MM.1S (cell line): ENCODE data around the gene COL25A1.

Experiments
- DNase-seq: peaks from one replicate; pipeline ENCODE4 v3.0.0-alpha.2; 2015
- H2AFZ ChIP-seq: fragments of 300-600 bp; sonication (generic); 2 replicates; pipeline ENCODE4 v1.6.0; 2016; ENCODE audit warnings: antibody characterized with exemption, low read length
- H3F3A ChIP-seq: fragments of 300-600 bp; sonication (generic); 2 replicates; pipeline ENCODE4 v1.6.1; 2016; ENCODE audit warnings: mild to moderate bottlenecking, antibody characterized with exemption, low read length, moderate library complexity, mixed read lengths; ENCODE audit not compliant: insufficient read depth
- H3K27ac ChIP-seq: fragments of 300-600 bp; sonication (generic); 2 replicates; pipeline ENCODE4 v1.5.1; 2016; ENCODE audit warnings: mild to moderate bottlenecking, low read length
- H3K27me3 ChIP-seq: fragments of 300-600 bp; sonication (generic); replicated peaks from 2 replicates; pipeline ENCODE4 v1.6.0; 2016; ENCODE audit warnings: low read length; ENCODE audit not compliant: insufficient read depth
- H3K36me3 ChIP-seq: fragments of 300-600 bp; sonication (generic); replicated peaks from 2 replicates; pipeline ENCODE4 v1.6.1; 2016; ENCODE audit warnings: mild to moderate bottlenecking, low read length, mixed read lengths; ENCODE audit not compliant: insufficient read depth
- H3K4me1 ChIP-seq: fragments of 300-600 bp; sonication (generic); 2 replicates; pipeline ENCODE4 v1.6.1; 2016; ENCODE audit warnings: low read length, mixed read lengths
- H3K4me2 ChIP-seq: fragments of 300-600 bp; sonication (generic); 2 replicates; pipeline ENCODE4 v1.6.0; 2016; ENCODE audit warnings: low read depth, low read length
- H3K4me3 ChIP-seq: fragments of 300-600 bp; sonication (generic); 2 replicates; pipeline ENCODE4 v1.5.1; 2016; ENCODE audit warnings: low read length, mixed read lengths
- H3K79me2 ChIP-seq: fragments of 300-600 bp; sonication (generic); 2 replicates; pipeline ENCODE4 v1.6.1; 2016; ENCODE audit warnings: mixed run types, low read length, mixed read lengths
- H3K9ac ChIP-seq: fragments of 300-600 bp; sonication (generic); 2 replicates; pipeline ENCODE4 v1.6.1; 2016; ENCODE audit warnings: low read length, mixed read lengths
- H3K9me2 ChIP-seq: fragments of 300-600 bp; sonication (generic); replicated peaks from 2 replicates; pipeline ENCODE4 v1.6.1; 2016; ENCODE audit warnings: mild to moderate bottlenecking, low read length, mixed read lengths; ENCODE audit not compliant: insufficient read depth
- H3K9me3 ChIP-seq: fragments of 300-600 bp; sonication (generic); replicated peaks from 2 replicates; pipeline ENCODE4 v1.6.1; 2016; ENCODE audit warnings: mild to moderate bottlenecking, low read length, mixed read lengths; ENCODE audit not compliant: insufficient read depth
- H4K20me1 ChIP-seq: fragments of 300-600 bp; sonication (generic); 2 replicates; pipeline ENCODE4 v1.6.1; 2016; ENCODE audit warnings: mild to moderate bottlenecking, low read length, moderate library complexity, mixed read lengths; ENCODE audit not compliant: insufficient read depth
- CTCF ChIP-seq: fragments of 300-600 bp; sonication (generic); IDR thresholded peaks from 2 replicates; pipeline ENCODE4 v1.5.1; 2016; ENCODE audit warnings: antibody characterized with exemption, low read length, mixed read lengths
- EZH2 ChIP-seq: fragments of 300-600 bp; sonication (generic); optimal IDR thresholded peaks from 2 replicates; pipeline ENCODE3; 2017; ENCODE audit warnings: low read depth, mild to moderate bottlenecking, antibody characterized with exemption, low read length, mixed read lengths
- EZH2phosphoT487 ChIP-seq: fragments of 300-600 bp; sonication (generic); IDR thresholded peaks from 2 replicates; pipeline ENCODE4 v1.6.1; 2018; ENCODE audit warnings: antibody characterized with exemption, low read length

Gene COL25A1

GRCh38 chr4:109119852-109120251 is 182.6 kb downstream of the COL25A1 start:
- Histone ChIP-seq H3K27ac (no peak overlapping the region), H3F3A (no peaks in the 10 kb centered on the region), H3K4me1 (no peaks in the 10 kb centered on the region), H3K79me2 (no peaks in the 10 kb centered on the region), H2AFZ (no peak overlapping the region), H3K27me3 (no peaks in the 10 kb centered on the region), H4K20me1 (no peaks in the 10 kb centered on the region), H3K4me2 (no peak overlapping the region), H3K36me3 (no peaks in the 10 kb centered on the region), H3K9ac (no peak overlapping the region), H3K9me3 (no peaks in the 10 kb centered on the region), H3K4me3 (no peak overlapping the region), H3K9me2 (no peaks in the 10 kb centered on the region)
- DNase-seq = no peak
- no peak for TF ChIP-seq EZH2phosphoT487
- no peak for TF ChIP-seq EZH2
- TF ChIP-seq CTCF = no peak

GRCh38 chr4:109118635-109119034 is 183.8 kb downstream of the COL25A1 start:
- no peak overlapping the region for H3K4me2 ChIP-seq
- no peak overlapping the region for H3K27ac ChIP-seq
- no peaks in the 10 kb centered on the region for H4K20me1 ChIP-seq
- H3K27me3 ChIP-seq = no peaks in the 10 kb centered on the region
- H3K79me2 ChIP-seq = no peaks in the 10 kb centered on the region
- H3F3A ChIP-seq = no peaks in the 10 kb centered on the region
- TF ChIP-seq CTCF = no peak
- no peak for TF ChIP-seq EZH2phosphoT487
- no peak for TF ChIP-seq EZH2
- no peak overlapping the region for H3K9ac ChIP-seq
- no peaks in the 10 kb centered on the region for H3K4me1 ChIP-seq
- no peak overlapping the region for H3K4me3 ChIP-seq
- H2AFZ ChIP-seq = no peak overlapping the region
- no peaks in the 10 kb centered on the region for H3K36me3 ChIP-seq
- no peaks in the 10 kb centered on the region for H3K9me2 ChIP-seq
- H3K9me3 ChIP-seq = no peaks in the 10 kb centered on the region
- DNase-seq = no peak

- H3K36me3 ChIP-seq = no peaks in the 10 kb centered on the region
- DNase-seq = no peak
- no peak overlapping the region for H3K27ac ChIP-seq
- no peak overlapping the region for H3K4me3 ChIP-seq
- no peak overlapping the region for H2AFZ ChIP-seq
- no peak for TF ChIP-seq EZH2phosphoT487
- TF ChIP-seq CTCF = no peak
- no peak for TF ChIP-seq EZH2
- no peaks in the 10 kb centered on the region for H3F3A ChIP-seq
- no peaks in the 10 kb centered on the region for H3K9me3 ChIP-seq
- no peaks in the 10 kb centered on the region for H3K79me2 ChIP-seq
- H4K20me1 ChIP-seq = no peaks in the 10 kb centered on the region
- no peaks in the 10 kb centered on the region for H3K27me3 ChIP-seq
- no peaks in the 10 kb centered on the region for H3K9me2 ChIP-seq
- H3K4me2 ChIP-seq = no peak overlapping the region
- H3K9ac ChIP-seq = no peak overlapping the region
- H3K4me1 ChIP-seq = no peaks in the 10 kb centered on the region
Observed at GRCh38 chr4:109114501-109114900, 188.0 kb downstream of the COL25A1 start.
